Jurkat, Clone E6-1 (cell line): ENCODE data around the gene NR1H2.

ENCODE experiments used
- DNase-seq: peaks from one replicate; pipeline ENCODE4 v3.0.0-alpha.2; 2011; ENCODE audit warnings: low read depth, low spot score
- H3K4me3 ChIP-seq: 2 replicates; pipeline ENCODE4 v1.5.1; 2011; ENCODE audit warnings: mild to moderate bottlenecking, low read length, control low read depth, moderate library complexity

Gene NR1H2

GRCh38 chr19:50393589-50393988, 17.3 kb downstream of the NR1H2 start:
- no peak overlapping the region for H3K4me3 ChIP-seq
- DNase-seq: no peak

GRCh38 chr19:50394017-50394416, 17.8 kb downstream of the NR1H2 start:
- DNase-seq: no peak
- H3K4me3 ChIP-seq: no peak overlapping the region

DNA sequence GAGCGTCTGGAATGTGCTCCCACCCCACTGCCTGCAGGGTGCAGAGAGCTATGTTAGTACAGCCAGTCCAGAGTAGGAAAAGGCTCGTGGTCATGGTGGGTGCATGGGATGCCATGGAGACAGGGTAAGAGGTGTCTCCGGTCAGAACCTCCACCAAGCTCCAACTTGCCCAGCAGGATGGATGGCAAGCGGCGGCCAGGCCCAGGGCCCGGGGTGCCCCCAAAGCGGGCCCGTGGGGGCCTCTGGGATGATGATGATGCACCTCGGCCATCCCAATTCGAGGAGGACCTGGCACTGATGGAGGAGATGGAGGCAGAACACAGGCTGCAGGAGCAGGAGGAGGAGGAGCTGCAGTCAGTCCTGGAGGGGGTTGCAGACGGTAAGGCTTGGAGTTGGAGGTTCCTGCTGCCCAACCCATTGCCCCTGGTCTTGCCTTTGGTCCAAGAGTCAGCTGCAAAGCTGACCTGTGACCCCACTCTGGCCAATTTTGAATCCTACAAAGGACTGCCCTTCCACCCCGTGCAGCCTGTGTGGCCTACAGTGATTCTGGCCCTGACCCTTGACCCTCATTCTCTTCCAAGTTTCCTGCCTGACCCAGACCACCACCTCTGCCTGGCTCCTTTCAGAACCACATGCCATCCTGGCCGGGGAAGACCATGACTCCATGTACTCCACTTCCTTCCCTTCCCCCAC, 22.6 kb downstream of the NR1H2 start:
- DNase-seq: no peak
- H3K4me3 ChIP-seq: no peak overlapping the region

- DNase-seq: no peak
- no peak overlapping the region for H3K4me3 ChIP-seq
Measured at GRCh38 chr19:50399368-50399745, 23.1 kb downstream of the NR1H2 start.

- DNase-seq: no peak
Measured at GRCh38 chr19:50401605-50402450, 25.6 kb downstream of the NR1H2 start.

DNA sequence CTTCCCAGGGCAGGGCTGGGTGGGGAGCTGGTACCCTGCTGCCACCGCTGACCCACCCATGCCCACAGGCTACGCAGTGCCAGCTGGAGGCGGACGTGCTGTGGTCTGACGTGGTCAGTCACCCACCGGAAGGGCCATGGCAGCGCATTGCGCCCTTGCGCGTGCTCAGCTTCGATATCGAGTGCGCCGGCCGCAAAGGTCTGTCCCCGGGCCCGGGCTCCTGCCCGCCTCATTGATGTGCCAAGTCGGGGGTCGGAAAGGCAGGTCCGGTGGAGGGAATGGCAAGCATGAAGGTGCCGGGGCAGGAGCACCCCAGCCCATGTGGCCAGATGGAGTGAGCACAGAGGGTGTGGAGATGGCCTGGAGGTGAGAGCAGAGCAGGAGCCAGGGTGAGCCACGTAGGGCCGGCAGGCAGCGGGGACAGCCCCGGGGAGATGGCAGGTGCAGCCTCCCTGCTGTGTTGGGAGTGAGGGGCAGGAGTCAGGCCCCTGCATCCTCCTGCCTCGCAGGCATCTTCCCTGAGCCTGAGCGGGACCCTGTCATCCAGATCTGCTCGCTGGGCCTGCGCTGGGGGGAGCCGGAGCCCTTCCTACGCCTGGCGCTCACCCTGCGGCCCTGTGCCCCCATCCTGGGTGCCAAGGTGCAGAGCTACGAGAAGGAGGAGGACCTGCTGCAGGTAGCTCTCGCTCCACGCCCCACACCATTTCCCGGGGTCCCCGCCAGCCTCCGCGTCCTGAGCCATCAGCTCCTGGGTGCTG, 26.5 kb downstream of the NR1H2 start:
- DNase-seq: no peak
- H3K4me3 ChIP-seq: no peak overlapping the region

More at GRCh38 chr19:50401605-50402450, 25.6 kb downstream of the NR1H2 start:
- no peak overlapping the region for H3K4me3 ChIP-seq

- DNase-seq: no peak
- no peak overlapping the region for H3K4me3 ChIP-seq
Measured at GRCh38 chr19:50406156-50406820, 30.0 kb downstream of the NR1H2 start.

DNA sequence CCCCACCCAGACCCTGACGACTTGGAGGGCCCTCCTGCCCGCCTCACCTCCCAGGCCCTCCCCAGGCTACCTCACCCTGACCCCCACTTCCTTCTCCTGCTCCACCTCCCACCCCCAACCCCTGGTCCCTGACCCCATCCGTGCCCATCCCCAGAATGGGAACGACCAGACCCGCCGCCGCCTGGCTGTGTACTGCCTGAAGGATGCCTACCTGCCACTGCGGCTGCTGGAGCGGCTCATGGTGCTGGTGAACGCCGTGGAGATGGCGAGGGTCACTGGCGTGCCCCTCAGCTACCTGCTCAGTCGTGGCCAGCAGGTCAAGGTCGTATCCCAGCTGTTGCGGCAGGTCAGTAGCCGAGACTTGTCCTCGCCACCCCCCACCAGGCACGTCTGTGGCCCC, 30.6 kb downstream of the NR1H2 start:
- no peak for DNase-seq

GRCh38 chr19:50409347-50409746, 33.1 kb downstream of the NR1H2 start:
- H3K4me3 ChIP-seq: no peak overlapping the region
- no peak for DNase-seq

More for the DNA sequence above, 30.6 kb downstream of the NR1H2 start:
- H3K4me3 ChIP-seq: no peak overlapping the region

- no peak overlapping the region for H3K4me3 ChIP-seq
- DNase-seq: no peak
Measured at GRCh38 chr19:50410109-50410508, 33.9 kb downstream of the NR1H2 start.

DNA sequence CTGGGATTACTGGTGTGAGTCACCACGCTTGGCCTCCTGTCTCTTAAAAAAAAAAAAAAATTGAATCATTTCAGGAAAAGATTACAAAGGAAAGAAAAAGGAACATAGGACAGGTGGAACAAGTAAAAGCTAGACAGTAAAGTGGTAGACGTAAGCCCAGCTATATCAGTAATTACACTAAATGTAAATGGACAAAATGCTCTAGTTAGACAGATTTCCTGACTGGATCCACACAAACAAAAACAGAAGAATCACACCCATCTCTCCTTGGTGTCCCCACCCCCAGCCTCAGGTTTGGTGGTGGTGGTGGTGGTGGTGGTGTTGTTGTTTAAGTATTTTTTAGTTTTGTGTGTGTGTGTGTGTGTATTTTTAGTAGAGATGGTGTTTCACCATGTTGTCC, 36.2 kb downstream of the NR1H2 start:
- no peak for DNase-seq
- H3K4me3 ChIP-seq: no peak overlapping the region

DNA sequence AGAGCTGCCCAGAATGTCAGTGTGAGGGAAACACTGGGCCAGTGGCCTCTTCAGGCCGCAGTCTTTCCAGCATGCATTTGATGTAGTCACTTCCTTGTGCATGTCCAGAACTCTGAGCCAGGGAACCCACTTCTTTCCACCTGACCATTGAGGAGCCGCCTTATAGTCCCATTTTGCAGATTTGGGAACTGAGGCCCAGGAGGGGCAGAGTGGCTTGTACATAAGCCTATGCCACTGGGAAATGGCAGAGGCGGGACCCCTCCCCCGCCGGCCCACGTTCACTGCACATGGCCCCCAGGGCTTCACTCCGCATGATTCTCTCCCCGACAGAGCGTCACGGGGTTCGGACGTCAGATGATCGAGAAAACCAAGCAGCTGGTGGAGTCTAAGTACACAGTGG, 36.8 kb downstream of the NR1H2 start:
- H3K4me3 ChIP-seq: no peak overlapping the region
- no peak for DNase-seq

DNA sequence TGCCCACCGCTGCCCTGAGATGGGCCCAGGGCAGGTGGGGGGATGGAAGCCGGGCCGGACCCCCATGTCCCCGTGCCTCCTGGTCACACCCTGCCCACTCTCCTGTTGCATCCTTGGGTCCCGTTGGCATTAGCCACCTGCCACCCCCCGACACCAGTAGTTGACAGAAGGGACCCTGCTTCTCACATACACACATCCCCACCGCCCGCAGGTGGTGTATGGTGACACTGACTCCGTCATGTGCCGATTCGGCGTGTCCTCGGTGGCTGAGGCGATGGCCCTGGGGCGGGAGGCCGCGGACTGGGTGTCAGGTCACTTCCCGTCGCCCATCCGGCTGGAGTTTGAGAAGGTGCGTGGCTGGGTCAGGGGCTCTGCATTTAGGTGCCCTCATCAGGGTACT, 37.3 kb downstream of the NR1H2 start:
- no peak for DNase-seq
- no peak overlapping the region for H3K4me3 ChIP-seq

DNA sequence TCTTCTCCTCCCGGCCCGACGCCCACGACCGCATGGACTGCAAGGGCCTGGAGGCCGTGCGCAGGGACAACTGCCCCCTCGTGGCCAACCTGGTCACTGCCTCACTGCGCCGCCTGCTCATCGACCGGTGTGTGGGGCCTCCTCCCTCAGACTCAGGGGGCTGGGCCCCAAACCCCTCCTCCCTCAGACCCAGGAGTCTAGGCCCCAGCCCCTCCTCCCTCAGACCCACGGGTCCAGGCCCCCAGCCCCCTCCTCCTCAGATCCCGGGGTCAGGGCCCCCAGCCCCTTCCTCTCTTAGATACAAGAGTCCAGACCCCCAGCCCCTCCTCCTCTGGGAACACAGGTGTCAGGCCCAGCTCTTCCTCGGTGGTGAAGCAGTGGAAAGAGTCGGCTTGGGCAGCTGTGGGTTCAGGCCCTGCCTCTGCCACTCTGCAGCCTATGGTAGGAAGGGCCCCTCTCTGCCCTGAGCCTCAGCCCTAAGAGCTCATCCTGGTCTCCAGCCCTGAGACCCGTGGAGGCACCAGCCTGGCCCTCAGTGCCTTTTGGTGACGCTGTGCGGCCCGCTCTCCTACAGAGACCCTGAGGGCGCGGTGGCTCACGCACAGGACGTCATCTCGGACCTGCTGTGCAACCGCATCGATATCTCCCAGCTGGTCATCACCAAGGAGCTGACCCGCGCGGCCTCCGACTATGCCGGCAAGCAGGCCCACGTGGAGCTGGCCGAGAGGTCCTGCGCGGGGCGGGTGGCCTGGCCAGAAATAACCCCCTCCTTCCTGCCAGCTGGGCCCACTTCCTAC, 38.8 kb downstream of the NR1H2 start:
- H3K4me3 ChIP-seq: no peak overlapping the region
- DNase-seq: peak; percentile 25

DNA sequence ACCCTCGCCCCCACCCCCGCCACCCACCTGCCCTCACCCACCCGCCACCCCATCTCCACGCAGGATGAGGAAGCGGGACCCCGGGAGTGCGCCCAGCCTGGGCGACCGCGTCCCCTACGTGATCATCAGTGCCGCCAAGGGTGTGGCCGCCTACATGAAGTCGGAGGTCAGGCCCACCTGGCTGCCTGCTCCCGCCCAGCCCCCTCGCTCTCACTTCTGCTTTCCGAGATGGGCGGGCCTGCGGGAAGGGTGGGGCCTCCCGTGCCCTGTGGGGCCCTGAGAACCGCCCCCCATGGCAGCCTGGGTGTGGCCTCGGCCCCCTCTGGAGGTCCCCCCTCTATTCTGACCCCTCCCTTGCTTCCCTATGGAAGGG, 39.4 kb downstream of the NR1H2 start:
- DNase-seq: no peak
- H3K4me3 ChIP-seq: no peak overlapping the region

DNA sequence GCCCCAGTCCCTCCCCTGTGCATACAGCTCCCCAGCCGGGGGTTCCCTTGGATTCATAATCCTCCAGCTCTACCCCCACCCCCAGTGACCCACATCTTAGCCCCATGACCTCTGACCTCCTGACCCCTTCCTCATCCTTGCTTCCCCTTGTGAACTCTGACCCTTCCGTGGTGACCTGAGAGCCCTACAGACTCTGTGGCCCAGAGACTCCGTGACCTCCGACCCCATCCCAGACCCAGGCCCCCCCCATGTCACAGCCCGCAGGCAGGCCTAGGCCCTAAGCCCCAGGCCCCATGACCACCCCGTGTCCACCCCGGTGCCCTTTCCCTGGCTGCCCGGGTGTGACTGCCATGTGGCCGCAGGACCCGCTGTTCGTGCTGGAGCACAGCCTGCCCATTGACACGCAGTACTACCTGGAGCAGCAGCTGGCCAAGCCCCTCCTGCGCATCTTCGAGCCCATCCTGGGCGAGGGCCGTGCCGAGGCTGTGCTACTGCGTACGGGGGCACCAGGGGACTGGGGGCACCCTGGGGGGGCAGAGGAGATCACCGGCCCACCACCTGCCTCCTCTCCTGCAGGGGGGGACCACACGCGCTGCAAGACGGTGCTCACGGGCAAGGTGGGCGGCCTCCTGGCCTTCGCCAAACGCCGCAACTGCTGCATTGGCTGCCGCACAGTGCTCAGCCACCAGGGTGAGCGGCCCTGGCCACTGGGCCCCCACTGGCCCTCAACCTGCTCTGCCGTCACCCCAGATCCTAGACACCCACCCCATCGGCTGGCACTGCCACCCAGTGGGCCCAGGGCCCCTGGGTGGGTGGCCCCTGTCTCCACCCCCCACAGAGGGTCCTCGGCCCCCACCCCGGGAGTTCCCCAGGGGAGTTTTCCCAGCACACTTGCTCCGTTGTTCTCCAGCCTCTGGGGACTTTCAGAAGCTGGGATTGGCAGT, 40.0 kb downstream of the NR1H2 start:
- no peak for DNase-seq
- H3K4me3 ChIP-seq: no peak overlapping the region

GRCh38 chr19:50417111-50418081, 41.1 kb downstream of the NR1H2 start:
- H3K4me3 ChIP-seq: no peak overlapping the region
- DNase-seq: no peak
